ENCODE data around the gene CASKIN2. TPM values are rescaled to one million over a fixed set of nuclear protein-coding genes. Genes with fewer than 3 reads are reported as not detected.

Gene CASKIN2
- total RNA-seq, 1 experiment from 2014 or later, result 40.0 TPM

GRCh38 chr17:75503976-75504346 lies 11.4 kb downstream of the CASKIN2 start:
- H3K9me3 ChIP-seq (ENCODE audit: control insufficient read depth, insufficient read depth, low read depth, low read length), result no peaks in the 10 kb centered on the region
- ATAC-seq (no peak), DNase-seq (ENCODE audit: low read depth, low spot score) (no peak)
- ChIA-PET POLR2A (interaction anchor here (0.6 kb wide), 1 partner anchor 108 kb away, joined by 4 read pairs; no protein-coding TSS in a partner anchor), CTCF (interaction anchor here (1.6 kb wide), 1 partner anchor 13 kb away, joined by 6 read pairs; the partner anchor contains the start of gene TSEN54)
- BruUV-seq (replicated peaks), result no TSS peak
- no peak overlapping the region for H3K4me3 ChIP-seq (ENCODE audit: low read depth in 2 of 2, low read length in 2 of 2)
- H3K27me3 ChIP-seq (ENCODE audit: control insufficient read depth, insufficient read depth, low read length), result no peaks in the 10 kb centered on the region
- in situ Hi-C loops (cut with HindIII; ENCODE audit: low pct_unique_long_range_greater_than_20kb, low sequenced_read_pairs) (no loop called here), intact Hi-C loops (cut with micrococcal nuclease; ENCODE audit: unreplicated experiment) (no loop called here)
- peaks cover 16% of the 10 kb centered on the region for H3K4me1 ChIP-seq (ENCODE audit: control insufficient read depth, insufficient read depth, low read length)
- no peak overlapping the region for H3K27ac ChIP-seq (ENCODE audit: low read length)
- TF ChIP-seq REST (IDR thresholded peaks at IDR 0.05; ENCODE audit: insufficient read depth in 1 of 2, low read depth in 2 of 2, low read length in 1 of 2), result no peak
- no peak for TF ChIP-seq SIN3A (IDR thresholded peaks at IDR 0.05; ENCODE audit: borderline replicate concordance, insufficient read depth, low read depth, low read length)
- TF ChIP-seq TCF7L2 (IDR thresholded peaks at IDR 0.05; ENCODE audit: low read depth, low read length), result no peak
- no peak for TF ChIP-seq POLR2AphosphoS5 (IDR thresholded peaks at IDR 0.05; ENCODE audit: low read depth, low read length)
- no peak for TF ChIP-seq CTCF (IDR thresholded peaks at IDR 0.05)
- no peaks in the 10 kb centered on the region for H3K36me3 ChIP-seq (ENCODE audit: control insufficient read depth, insufficient read depth, low read length)

- in situ Hi-C loops (cut with HindIII; ENCODE audit: low pct_unique_long_range_greater_than_20kb, low sequenced_read_pairs) (no loop called here), intact Hi-C loops (cut with micrococcal nuclease; ENCODE audit: unreplicated experiment) (no loop called here)
- ChIA-PET POLR2A (interaction anchor here (0.6 kb wide), 1 partner anchor 107 kb away, joined by 4 read pairs; no protein-coding TSS in a partner anchor), CTCF (interaction anchor here (1.6 kb wide), 1 partner anchor 13 kb away, joined by 6 read pairs; the partner anchor contains the start of gene TSEN54)
- H3K4me3 ChIP-seq (ENCODE audit: low read depth in 2 of 2, low read length in 2 of 2), result no peak overlapping the region
- ATAC-seq (0 out of 2 replicates have a peak, but pooled peaks have one; percentile 13), DNase-seq (ENCODE audit: low read depth, low spot score) (no peak)
- H3K9me3 ChIP-seq (ENCODE audit: control insufficient read depth, insufficient read depth, low read depth, low read length), result no peaks in the 10 kb centered on the region
- no TSS peak for BruUV-seq (replicated peaks)
- no peaks in the 10 kb centered on the region for H3K36me3 ChIP-seq (ENCODE audit: control insufficient read depth, insufficient read depth, low read length)
- TF ChIP-seq CTCF (IDR thresholded peaks at IDR 0.05) (no peak), SIN3A (IDR thresholded peaks at IDR 0.05; ENCODE audit: borderline replicate concordance, insufficient read depth, low read depth, low read length) (no peak), REST (IDR thresholded peaks at IDR 0.05; ENCODE audit: insufficient read depth in 1 of 2, low read depth in 2 of 2, low read length in 1 of 2) (no peak), TCF7L2 (IDR thresholded peaks at IDR 0.05; ENCODE audit: low read depth, low read length) (no peak), POLR2AphosphoS5 (IDR thresholded peaks at IDR 0.05; ENCODE audit: low read depth, low read length) (no peak)
- H3K27me3 ChIP-seq (ENCODE audit: control insufficient read depth, insufficient read depth, low read length), result no peaks in the 10 kb centered on the region
- H3K4me1 ChIP-seq (ENCODE audit: control insufficient read depth, insufficient read depth, low read length), result peaks cover 12% of the 10 kb centered on the region
- no peak overlapping the region for H3K27ac ChIP-seq (ENCODE audit: low read length)
Observed at GRCh38 chr17:75503337-75503950, 11.9 kb downstream of the CASKIN2 start.

Measured in Panc1 (cell line).